VCaP (cell line): Measurements from ENCODE around the gene MICALL1.

ENCODE experiments used
- H3K27ac ChIP-seq: fragments of 450-650 bp; 2 replicates; pipeline ENCODE4 v1.5.1; 2017
- TF ChIP-seq, protein P1 (sequence below): fragments of 450-650 bp; conservative IDR thresholded peaks from 2 replicates; pipeline ENCODE4 v1.5.1; 2017; ENCODE audit warnings: mild to moderate bottlenecking, moderate library complexity

The MICALL1 gene

DNA sequence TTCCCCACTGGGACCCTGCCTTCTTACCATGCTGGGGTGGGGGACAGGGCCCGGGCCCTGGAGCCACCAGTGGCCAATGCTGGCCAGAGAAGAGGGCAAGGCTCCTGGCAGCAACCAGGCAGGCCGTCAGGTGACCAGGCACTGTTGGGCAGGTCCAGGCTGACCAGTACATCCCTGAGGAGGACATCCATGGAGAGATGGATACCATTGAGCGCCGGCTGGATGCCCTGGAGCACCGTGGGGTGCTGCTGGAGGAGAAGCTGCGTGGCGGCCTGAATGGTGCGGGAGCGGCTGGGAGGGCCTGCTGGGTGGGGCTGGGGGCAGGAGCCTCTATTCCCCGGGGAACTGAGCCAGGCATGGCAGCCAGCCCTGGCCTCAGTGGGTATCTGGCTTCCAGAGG lies 26.3 kb downstream of the MICALL1 start:
- no peak overlapping the region for H3K27ac ChIP-seq
- TF ChIP-seq, protein P1, sequence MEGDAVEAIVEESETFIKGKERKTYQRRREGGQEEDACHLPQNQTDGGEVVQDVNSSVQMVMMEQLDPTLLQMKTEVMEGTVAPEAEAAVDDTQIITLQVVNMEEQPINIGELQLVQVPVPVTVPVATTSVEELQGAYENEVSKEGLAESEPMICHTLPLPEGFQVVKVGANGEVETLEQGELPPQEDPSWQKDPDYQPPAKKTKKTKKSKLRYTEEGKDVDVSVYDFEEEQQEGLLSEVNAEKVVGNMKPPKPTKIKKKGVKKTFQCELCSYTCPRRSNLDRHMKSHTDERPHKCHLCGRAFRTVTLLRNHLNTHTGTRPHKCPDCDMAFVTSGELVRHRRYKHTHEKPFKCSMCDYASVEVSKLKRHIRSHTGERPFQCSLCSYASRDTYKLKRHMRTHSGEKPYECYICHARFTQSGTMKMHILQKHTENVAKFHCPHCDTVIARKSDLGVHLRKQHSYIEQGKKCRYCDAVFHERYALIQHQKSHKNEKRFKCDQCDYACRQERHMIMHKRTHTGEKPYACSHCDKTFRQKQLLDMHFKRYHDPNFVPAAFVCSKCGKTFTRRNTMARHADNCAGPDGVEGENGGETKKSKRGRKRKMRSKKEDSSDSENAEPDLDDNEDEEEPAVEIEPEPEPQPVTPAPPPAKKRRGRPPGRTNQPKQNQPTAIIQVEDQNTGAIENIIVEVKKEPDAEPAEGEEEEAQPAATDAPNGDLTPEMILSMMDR, result no peak

DNA sequence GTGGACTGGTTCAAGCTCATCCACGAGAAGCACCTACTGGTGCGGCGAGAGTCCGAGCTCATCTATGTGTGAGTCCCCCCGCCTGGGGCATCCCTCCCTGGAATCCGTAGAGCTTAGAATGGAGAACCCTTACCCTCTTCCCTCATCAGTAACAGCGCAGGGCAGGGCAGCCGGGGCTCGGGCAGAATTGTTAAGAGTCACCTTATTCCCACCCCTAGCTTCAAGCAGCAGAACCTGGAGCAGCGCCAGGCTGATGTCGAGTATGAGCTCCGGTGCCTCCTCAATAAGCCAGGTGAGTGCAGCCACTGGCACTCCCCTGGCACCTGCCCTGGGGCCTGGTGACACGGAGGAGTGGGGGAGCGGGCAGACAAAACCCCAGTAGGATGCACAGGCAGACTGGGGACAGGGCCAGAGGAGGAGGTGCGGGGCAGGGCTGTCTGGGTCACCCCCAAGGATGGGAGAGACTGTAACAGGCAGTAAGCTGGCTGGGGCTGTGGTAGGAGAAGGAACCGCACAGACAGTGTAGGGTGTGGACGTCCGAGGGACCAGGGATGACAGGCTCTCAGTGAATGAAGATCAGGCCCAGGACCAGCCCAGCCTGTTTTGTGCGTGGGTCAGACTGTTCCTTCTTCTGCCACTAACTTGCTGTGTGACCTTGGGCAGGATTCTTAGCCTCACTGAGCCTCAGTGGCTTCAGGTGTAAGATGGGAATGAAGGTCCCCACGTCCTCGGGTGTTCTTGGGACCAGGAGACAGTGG lies 26.9 kb downstream of the MICALL1 start:
- 0 out of 2 replicates have a peak overlapping the region, but pooled peaks have one; percentile 49 for H3K27ac ChIP-seq

GRCh38 chr22:37933711-37934376 lies 27.7 kb downstream of the MICALL1 start:
- peak overlapping the region; percentile 49 for H3K27ac ChIP-seq
- TF ChIP-seq, protein P1, result peak; percentile 97

More for the DNA sequence above, 26.9 kb downstream of the MICALL1 start:
- TF ChIP-seq, protein P1, result no peak

- no peak overlapping the region for H3K27ac ChIP-seq
- TF ChIP-seq, protein P1, result no peak
Observed at GRCh38 chr22:37940698-37941376, 34.7 kb downstream of the MICALL1 start.

GRCh38 chr22:37942133-37942532 lies 36.0 kb downstream of the MICALL1 start:
- TF ChIP-seq, protein P1, result no peak

DNA sequence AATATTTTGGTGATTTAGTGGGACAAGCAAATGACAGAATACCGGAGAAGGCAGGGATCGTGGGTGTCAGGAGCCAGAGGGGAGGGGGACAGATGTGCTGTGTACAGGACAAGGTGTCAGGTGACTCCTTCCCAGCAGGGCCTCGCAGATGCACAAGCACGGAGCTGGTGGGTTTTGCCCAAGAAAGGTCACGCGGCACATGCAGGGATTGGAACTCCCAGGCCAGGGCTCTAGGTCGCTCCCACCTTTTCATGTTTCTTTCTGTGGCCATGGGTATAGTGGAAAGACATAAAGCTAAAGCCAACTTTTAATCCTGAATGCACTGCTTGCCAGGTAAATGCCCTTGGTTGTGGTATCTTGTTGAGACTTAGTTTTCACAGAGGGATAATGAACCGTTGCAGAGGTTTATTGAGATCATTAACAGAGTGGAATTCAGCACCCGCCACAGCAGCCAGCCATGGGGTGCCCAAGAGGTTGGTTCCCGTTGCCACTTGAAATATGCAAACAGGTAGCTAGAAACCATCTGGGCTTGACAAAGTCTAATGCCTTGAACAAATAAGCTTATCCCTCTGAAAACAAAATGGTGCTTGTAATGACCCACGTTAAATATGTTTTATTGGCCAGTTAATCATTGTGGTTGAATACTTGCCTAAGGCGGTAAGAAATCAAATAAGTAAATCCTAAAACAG lies 37.2 kb downstream of the MICALL1 start:
- TF ChIP-seq, protein P1, result no peak
- H3K27ac ChIP-seq, result peak overlapping the region; percentile 60

More at GRCh38 chr22:37942133-37942532, 36.0 kb downstream of the MICALL1 start:
- H3K27ac ChIP-seq, result 0 out of 2 replicates have a peak overlapping the region, but pooled peaks have one; percentile 60
